NK-92 (cell line): ENCODE results near the gene IL1RAP.
"Not testable (repeated sequence)": the region's sequence is repeated elsewhere in the genome, so short reads cannot be mapped to it uniquely, and the experiment has no call there.

ENCODE experiments used
- DNase-seq: peaks from one replicate; lab custom pipeline; 2025; ENCODE audit not compliant: unreplicated experiment; lab: John Stamatoyannopoulos, UW

IL1RAP gene, protein sequence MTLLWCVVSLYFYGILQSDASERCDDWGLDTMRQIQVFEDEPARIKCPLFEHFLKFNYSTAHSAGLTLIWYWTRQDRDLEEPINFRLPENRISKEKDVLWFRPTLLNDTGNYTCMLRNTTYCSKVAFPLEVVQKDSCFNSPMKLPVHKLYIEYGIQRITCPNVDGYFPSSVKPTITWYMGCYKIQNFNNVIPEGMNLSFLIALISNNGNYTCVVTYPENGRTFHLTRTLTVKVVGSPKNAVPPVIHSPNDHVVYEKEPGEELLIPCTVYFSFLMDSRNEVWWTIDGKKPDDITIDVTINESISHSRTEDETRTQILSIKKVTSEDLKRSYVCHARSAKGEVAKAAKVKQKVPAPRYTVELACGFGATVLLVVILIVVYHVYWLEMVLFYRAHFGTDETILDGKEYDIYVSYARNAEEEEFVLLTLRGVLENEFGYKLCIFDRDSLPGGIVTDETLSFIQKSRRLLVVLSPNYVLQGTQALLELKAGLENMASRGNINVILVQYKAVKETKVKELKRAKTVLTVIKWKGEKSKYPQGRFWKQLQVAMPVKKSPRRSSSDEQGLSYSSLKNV

GRCh38 chr3:190513409-190514370, at the start of gene IL1RAP:
Gene IL1RAP, plus strand, starts transcription at chr3:190514085. Its CDS starts 50,205 bp downstream, at chr3:190564290.
- no peak for DNase-seq

DNA sequence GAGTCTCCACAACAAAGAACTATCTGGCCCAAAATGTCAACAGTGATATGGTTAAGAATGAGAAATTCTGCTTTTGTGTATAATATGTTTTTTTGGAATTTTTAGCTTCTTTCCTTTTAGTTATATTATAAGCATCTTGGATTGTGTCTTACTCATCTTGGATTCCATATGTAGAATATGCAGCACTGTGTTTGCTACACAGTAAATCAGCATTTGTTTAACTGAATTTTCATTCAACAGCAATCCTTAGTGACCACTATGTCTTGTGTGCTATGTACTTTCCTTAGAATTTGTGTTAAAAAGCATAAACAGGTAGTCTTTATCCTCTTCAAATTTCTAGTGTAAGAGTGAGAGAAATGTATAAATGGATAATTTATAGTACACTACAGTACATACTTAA, 46.0 kb upstream of the IL1RAP start:
- no peak for DNase-seq

DNA sequence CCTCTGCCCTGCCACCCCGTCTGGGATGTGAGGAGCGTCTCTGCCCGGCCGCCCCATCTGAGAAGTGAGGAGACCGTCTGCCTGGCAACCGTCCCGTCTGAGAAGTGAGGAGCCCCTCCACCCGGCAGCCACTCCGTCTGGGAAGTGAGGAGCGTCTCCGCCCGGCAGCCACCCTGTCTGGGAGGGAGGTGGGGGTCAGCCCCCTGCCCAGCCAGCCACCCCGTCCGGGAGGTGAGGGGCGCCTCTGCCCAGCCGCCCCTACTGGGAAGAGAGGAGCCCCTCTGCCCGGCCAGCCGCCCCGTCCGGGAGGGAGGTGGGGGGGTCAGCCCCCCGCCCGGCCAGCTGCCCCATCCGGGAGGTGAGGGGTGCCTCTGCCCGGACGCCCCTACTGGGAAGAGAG, 40.6 kb upstream of the IL1RAP start:
- DNase-seq = not testable (repeated sequence)

DNA sequence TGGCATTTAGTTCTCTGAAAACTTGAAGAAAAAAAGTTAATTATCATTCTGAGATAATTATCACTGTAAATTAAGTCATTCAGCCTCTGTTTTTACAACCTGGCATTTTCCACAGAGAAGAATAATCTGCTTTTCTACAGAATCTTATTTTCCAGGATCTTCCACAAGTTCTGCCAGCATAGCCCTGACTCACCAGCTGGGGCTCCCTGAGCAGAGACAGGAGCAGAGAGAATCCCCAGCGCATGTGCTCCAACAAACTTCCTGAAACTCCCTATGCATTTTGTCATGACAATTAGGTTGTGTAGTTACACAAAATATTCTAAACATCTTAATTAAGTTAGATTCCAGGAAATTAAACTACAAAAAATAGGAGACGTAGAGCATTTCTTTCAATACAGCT, 32.1 kb upstream of the IL1RAP start:
- DNase-seq = no peak

- DNase-seq = no peak
Observed at GRCh38 chr3:190485830-190486532, 27.9 kb upstream of the IL1RAP start.

DNA sequence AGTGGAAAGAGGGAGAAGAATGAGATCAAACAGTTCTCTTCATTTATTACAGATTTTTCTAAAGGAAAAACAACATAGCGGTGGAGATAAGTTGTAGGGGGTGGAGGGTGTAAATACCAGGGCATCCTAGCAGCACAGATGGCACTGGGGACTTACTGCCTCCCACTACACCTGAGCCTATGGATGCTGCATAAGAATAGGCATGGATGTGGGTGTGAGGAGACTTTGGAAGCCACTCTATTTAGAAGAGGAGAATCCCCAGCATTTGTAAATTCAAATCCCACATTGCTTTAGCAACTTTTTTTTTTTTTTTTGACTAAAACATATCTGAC, 27.4 kb upstream of the IL1RAP start:
- no peak for DNase-seq

DNA sequence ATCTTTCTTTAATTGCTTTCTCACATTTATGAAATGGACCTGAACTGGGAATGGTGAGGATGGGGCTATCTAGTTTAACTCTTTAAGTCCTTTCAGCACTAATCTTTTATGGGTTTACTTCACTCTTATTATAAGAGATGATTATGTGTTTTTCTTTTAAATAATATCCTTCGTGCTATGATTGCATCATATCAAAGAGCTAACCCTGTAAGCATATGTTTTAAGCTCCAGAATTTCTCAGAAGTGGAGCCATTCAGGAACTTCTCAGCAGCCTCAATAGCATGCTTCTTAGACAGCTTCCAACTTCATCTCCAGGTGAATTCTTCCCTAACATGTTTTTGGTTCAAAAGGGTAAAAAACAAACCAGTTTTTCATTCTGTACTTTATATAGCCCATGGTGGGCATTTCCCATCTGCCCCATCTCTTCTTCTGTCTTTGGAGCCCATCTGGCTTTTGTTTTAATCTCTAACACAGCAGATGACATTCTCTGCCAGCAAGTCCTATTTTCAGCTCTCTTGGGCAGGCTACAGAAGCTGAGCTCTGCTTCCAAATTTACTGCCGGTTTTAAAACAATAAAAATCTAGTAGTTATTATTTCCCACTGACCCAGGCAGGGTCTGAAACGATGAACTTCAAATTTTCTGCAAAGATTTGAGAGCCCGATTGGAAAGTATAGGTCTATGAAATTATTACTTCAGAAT, 26.8 kb upstream of the IL1RAP start:
- no peak for DNase-seq

- DNase-seq = no peak
Observed at GRCh38 chr3:190491533-190492054, 22.3 kb upstream of the IL1RAP start.

- DNase-seq = no peak
Observed at GRCh38 chr3:190492129-190492528, 21.8 kb upstream of the IL1RAP start.

GRCh38 chr3:190492966-190493365, 20.9 kb upstream of the IL1RAP start:
- DNase-seq = no peak

DNA sequence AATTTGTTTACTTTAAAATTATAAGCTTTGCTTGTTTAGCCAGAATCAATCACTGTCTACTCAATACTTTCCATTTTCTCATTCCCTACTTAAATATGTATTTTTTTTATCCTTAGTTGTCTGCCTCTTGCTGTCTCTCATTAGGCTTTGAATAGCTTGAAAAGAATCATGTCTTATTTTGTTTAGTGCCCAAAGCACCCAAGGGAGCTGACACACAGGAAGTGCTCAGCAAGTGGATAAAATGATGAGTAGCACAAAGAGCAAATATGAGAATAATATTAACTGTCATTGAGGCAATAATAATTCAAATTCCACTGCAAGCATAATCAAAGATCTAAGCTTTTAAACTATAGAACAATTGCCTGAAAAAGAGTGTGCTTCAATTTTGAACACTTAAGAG, 19.0 kb upstream of the IL1RAP start:
- no peak for DNase-seq

- DNase-seq = no peak
Observed at GRCh38 chr3:190495354-190495753, 18.5 kb upstream of the IL1RAP start.

GRCh38 chr3:190495796-190496195, 18.1 kb upstream of the IL1RAP start:
- no peak for DNase-seq

DNA sequence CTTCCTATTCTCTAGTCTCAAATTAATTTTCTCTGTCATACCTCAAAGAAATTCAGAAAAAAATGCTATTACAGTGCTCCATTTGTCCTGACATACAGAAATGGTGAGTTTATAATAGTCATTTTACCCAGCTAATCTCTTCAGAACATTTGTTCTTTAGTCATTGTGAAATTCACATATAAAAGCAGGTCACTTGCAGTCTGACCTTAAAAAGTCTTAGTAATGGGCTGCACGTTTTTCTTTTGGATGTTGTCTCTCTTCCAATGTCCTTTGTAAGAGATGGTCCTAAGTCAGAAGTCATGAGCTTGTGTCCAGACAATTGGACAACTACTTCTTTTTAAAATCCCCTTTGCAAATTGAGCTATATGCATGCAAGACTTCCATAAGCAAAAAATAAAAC, 17.0 kb upstream of the IL1RAP start:
- no peak for DNase-seq

DNA sequence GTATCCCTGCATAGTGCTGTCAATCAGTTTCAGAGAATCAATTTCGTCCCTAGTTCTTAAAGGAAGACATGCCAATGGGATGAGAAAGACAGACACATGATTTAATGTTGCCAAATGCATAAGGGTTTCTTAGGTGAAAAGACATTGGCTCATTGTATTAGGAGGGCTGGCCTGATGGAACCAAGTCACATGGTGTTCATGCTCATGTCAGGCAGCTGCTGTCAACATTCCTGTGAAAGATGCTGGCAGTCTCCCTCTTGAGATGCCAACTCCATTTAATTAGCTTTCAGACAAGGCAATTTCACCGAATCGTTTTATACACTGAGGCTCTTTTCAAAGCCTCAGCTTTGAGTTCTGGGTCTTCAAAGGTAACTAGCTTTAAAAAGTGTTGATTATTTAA, 16.1 kb upstream of the IL1RAP start:
- no peak for DNase-seq

- DNase-seq = no peak
Observed at GRCh38 chr3:190498293-190498692, 15.6 kb upstream of the IL1RAP start.

- no peak for DNase-seq
Observed at GRCh38 chr3:190499122-190499521, 14.8 kb upstream of the IL1RAP start.

DNA sequence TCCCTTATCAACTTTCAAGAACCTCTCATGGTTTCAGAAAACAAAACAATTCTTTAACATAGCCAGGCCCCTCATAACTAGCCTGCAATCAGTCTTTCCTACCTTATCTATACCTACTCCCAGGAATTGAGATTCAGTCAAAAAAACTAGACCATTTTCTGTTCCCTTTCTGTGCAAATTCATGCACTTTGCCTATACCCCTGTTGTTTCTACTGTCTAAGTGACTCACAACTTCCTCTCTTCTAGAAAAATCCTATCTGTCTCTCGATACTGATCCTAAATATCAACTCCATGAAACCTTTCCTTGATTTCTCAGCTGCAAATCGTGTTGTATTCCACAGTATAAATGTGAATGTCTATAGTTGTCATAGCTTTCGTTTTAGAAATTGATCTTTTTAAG, 10.9 kb upstream of the IL1RAP start:
- DNase-seq = no peak

DNA sequence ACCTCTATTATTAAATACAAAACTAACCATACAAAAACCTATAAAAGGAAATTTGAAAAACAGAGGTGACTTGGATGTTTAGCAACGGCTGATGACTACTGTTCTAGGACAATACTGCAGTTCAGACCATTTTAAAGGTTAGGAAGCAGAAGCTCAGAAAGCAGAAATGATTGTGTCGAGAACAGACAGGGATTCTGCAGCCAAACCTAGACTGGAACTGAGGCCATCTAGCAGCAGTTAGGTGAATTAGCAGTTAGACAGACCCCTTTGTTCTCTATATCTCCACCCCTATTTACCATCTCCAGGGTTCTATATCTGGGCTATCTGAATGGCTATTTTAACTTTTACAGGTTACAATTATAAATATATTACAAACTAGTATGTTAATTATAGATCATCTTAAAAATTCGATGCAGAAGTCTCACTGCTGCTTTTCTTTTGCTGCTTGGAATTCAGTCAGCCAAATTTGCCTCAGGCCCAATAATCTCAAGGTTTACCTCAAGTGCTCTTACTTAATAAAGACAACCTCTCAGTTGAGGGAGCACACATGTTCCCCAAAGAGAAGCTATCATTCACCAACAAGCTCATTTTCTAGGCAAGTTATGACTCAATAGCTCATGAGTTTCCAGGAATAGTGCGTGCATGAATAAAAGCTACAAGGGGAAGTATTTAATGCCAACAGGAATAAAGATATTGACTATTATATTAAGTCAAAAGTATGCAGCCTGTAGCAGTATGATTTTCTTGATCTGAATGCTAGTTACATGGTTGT, 9.3 kb upstream of the IL1RAP start:
- DNase-seq = no peak
